ENCODE measurements around the gene FOXR2. TPM values are rescaled to one million over a fixed set of nuclear protein-coding genes. Genes with fewer than 3 reads are reported as not detected.

FOXR2 gene
- total RNA-seq, 1 donor from 2014 or later = not detected

- intact Hi-C loops (cut with micrococcal nuclease) = no loop called here
- Histone ChIP-seq H3K36me3 (no peaks in the 10 kb centered on the region), H3K4me3 (no peak overlapping the region), H3K27me3 (ENCODE audit: low read depth) (no peaks in the 10 kb centered on the region), H3K27ac (replicated peaks) (no peak overlapping the region), H3K9me3 (replicated peaks) (no peaks in the 10 kb centered on the region), H3K4me1 (no peaks in the 10 kb centered on the region)
- TF ChIP-seq, protein P1, sequence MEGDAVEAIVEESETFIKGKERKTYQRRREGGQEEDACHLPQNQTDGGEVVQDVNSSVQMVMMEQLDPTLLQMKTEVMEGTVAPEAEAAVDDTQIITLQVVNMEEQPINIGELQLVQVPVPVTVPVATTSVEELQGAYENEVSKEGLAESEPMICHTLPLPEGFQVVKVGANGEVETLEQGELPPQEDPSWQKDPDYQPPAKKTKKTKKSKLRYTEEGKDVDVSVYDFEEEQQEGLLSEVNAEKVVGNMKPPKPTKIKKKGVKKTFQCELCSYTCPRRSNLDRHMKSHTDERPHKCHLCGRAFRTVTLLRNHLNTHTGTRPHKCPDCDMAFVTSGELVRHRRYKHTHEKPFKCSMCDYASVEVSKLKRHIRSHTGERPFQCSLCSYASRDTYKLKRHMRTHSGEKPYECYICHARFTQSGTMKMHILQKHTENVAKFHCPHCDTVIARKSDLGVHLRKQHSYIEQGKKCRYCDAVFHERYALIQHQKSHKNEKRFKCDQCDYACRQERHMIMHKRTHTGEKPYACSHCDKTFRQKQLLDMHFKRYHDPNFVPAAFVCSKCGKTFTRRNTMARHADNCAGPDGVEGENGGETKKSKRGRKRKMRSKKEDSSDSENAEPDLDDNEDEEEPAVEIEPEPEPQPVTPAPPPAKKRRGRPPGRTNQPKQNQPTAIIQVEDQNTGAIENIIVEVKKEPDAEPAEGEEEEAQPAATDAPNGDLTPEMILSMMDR (IDR thresholded peaks at IDR 0.05; ENCODE audit: borderline replicate concordance) = no peak
- DNase-seq = no peak
Measured at GRCh38 chrX:55648434-55648833, 25.2 kb downstream of the FOXR2 start.

DNA sequence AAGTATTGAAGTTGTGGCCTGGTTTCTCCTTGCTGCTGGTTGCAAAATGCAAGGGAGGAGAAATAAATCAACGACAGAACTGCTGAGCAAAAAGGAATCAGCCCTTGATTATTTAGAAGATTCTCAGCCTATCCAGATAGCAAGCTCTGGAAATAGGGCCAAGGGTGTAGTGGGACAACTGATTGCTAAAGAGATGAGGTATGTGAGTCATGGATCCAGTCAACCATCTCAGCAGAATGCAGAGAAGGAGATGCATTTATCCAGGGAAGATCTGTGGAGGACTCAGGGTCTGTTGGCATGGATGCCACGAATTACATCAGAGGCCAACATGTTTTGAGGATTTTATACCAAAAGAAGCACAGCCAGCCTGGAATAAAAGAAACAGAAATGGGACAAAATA lies 36.7 kb downstream of the FOXR2 start:
- no peak for DNase-seq
- no peaks in the 10 kb centered on the region for H3K9me3 ChIP-seq (replicated peaks)
- intact Hi-C loops (cut with micrococcal nuclease) = no loop called here
- H3K27ac ChIP-seq (replicated peaks) = no peak overlapping the region
- no peaks in the 10 kb centered on the region for H3K27me3 ChIP-seq (ENCODE audit: low read depth)
- TF ChIP-seq, protein P1 (IDR thresholded peaks at IDR 0.05; ENCODE audit: borderline replicate concordance) = no peak
- no peaks in the 10 kb centered on the region for H3K4me1 ChIP-seq
- no peak overlapping the region for H3K4me3 ChIP-seq
- H3K36me3 ChIP-seq = no peaks in the 10 kb centered on the region

DNA sequence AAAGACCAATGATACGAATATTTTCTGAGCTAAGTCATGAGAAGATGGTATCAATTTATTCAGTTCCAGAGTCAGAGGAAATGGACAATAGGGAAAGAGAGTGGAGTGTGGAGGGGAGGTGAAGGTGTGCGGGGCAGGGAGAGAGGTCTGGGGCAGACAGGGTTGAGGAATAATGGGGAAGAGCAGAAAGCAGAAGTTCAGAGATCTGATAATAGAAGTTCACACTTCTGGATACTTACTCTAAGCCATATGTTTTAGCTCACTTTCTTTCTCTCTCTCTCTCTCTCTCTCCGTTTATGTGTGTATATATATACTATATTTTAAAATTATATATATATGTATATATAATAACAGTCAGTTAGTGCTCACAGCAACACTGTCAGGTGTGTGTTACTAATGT lies 40.4 kb downstream of the FOXR2 start:
- intact Hi-C loops (cut with micrococcal nuclease) = no loop called here
- H3K4me1 ChIP-seq = no peaks in the 10 kb centered on the region

GRCh38 chrX:55668084-55668483 lies 44.9 kb downstream of the FOXR2 start:
- TF ChIP-seq, protein P1 (IDR thresholded peaks at IDR 0.05; ENCODE audit: borderline replicate concordance) = no peak
- Histone ChIP-seq H3K4me1 (no peaks in the 10 kb centered on the region), H3K4me3 (no peak overlapping the region), H3K27ac (replicated peaks) (no peak overlapping the region), H3K9me3 (replicated peaks) (peaks cover 13% of the 10 kb centered on the region), H3K27me3 (ENCODE audit: low read depth) (no peaks in the 10 kb centered on the region), H3K36me3 (no peaks in the 10 kb centered on the region)
- intact Hi-C loops (cut with micrococcal nuclease) = no loop called here
- DNase-seq = no peak

More for the DNA sequence above, 40.4 kb downstream of the FOXR2 start:
- Histone ChIP-seq H3K36me3 (no peaks in the 10 kb centered on the region), H3K27ac (replicated peaks) (no peak overlapping the region), H3K27me3 (ENCODE audit: low read depth) (no peaks in the 10 kb centered on the region), H3K4me3 (no peak overlapping the region), H3K9me3 (replicated peaks) (peaks cover 2% of the 10 kb centered on the region)
- DNase-seq = no peak
- TF ChIP-seq, protein P1 (IDR thresholded peaks at IDR 0.05; ENCODE audit: borderline replicate concordance) = no peak

Other genes with a start within 250 kb of the FOXR2 start
- 10.7 TPM for gene MAGEH1, start 171.3 kb upstream of the FOXR2 start, total RNA-seq
- 1.4 TPM for gene USP51, start 133.6 kb upstream of the FOXR2 start, total RNA-seq
- gene RRAGB, start 94.3 kb downstream of the FOXR2 start, total RNA-seq = 11.1 TPM

All from left ventricle myocardium inferior (tissue), 1 donor.